Liver (tissue), 3 donors: ENCODE results near the gene TGFBR3L.

Experiments
- SP1 ChIP-seq: IDR thresholded peaks from 2 replicates; pipeline ENCODE4 v1.6.1; 2018; ENCODE audit warnings: antibody characterized with exemption, mild to moderate bottlenecking
- TF ChIP-seq, protein P1 (sequence below): fragments of 150-350 bp; IDR thresholded peaks from 2 replicates; pipeline ENCODE4 v1.5.1; 2017; ENCODE audit warnings: improper control_type of control experiment, low read depth, low read length; ENCODE audit not compliant: missing input control
- TF ChIP-seq, protein P2 (sequence below): IDR thresholded peaks from 2 replicates; pipeline ENCODE4 v1.6.1; 2016; ENCODE audit warnings: antibody characterized with exemption, mild to moderate bottlenecking
- TF ChIP-seq, protein P3 (sequence below): IDR thresholded peaks from 2 replicates; pipeline ENCODE4 v1.6.1; 2016; ENCODE audit warnings: antibody characterized with exemption
- TF ChIP-seq, protein P4 (sequence below): IDR thresholded peaks from 2 replicates; pipeline ENCODE4 v1.6.1; 2016; ENCODE audit warnings: antibody characterized with exemption
- donor health status: healthy.
- donor health status: healthy.

DNA sequence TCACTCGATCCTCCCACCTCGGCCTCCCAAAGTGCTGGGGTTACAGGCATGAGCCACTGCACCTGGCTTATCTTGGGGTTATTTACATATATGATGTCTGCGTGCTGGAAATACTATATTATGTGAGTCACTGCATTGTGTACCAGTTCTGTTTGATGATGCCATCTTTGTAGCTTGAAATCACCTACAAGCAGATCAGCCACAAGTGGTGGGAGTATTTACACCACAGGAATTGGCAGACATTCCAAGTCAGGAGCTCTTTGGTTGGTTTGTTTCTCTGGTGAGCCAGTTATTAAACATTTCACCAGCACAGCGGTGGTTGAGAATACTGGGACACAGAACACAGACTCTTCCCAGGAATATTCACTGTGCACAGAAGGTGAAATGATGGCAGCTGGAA is 33.3 kb downstream of the TGFBR3L start:
- TF ChIP-seq, protein P1, sequence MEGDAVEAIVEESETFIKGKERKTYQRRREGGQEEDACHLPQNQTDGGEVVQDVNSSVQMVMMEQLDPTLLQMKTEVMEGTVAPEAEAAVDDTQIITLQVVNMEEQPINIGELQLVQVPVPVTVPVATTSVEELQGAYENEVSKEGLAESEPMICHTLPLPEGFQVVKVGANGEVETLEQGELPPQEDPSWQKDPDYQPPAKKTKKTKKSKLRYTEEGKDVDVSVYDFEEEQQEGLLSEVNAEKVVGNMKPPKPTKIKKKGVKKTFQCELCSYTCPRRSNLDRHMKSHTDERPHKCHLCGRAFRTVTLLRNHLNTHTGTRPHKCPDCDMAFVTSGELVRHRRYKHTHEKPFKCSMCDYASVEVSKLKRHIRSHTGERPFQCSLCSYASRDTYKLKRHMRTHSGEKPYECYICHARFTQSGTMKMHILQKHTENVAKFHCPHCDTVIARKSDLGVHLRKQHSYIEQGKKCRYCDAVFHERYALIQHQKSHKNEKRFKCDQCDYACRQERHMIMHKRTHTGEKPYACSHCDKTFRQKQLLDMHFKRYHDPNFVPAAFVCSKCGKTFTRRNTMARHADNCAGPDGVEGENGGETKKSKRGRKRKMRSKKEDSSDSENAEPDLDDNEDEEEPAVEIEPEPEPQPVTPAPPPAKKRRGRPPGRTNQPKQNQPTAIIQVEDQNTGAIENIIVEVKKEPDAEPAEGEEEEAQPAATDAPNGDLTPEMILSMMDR: no peak
- TF ChIP-seq, protein P2, sequence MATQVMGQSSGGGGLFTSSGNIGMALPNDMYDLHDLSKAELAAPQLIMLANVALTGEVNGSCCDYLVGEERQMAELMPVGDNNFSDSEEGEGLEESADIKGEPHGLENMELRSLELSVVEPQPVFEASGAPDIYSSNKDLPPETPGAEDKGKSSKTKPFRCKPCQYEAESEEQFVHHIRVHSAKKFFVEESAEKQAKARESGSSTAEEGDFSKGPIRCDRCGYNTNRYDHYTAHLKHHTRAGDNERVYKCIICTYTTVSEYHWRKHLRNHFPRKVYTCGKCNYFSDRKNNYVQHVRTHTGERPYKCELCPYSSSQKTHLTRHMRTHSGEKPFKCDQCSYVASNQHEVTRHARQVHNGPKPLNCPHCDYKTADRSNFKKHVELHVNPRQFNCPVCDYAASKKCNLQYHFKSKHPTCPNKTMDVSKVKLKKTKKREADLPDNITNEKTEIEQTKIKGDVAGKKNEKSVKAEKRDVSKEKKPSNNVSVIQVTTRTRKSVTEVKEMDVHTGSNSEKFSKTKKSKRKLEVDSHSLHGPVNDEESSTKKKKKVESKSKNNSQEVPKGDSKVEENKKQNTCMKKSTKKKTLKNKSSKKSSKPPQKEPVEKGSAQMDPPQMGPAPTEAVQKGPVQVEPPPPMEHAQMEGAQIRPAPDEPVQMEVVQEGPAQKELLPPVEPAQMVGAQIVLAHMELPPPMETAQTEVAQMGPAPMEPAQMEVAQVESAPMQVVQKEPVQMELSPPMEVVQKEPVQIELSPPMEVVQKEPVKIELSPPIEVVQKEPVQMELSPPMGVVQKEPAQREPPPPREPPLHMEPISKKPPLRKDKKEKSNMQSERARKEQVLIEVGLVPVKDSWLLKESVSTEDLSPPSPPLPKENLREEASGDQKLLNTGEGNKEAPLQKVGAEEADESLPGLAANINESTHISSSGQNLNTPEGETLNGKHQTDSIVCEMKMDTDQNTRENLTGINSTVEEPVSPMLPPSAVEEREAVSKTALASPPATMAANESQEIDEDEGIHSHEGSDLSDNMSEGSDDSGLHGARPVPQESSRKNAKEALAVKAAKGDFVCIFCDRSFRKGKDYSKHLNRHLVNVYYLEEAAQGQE: no peak
- TF ChIP-seq, protein P3, sequence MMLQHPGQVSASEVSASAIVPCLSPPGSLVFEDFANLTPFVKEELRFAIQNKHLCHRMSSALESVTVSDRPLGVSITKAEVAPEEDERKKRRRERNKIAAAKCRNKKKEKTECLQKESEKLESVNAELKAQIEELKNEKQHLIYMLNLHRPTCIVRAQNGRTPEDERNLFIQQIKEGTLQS: no peak
- no peak for TF ChIP-seq SP1
- TF ChIP-seq, protein P4, sequence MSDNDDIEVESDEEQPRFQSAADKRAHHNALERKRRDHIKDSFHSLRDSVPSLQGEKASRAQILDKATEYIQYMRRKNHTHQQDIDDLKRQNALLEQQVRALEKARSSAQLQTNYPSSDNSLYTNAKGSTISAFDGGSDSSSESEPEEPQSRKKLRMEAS: no peak
